ENCODE results near the gene L3MBTL4.

- TF ChIP-seq CTCF (conservative IDR thresholded peaks at IDR 0.05) = no peak
- TF ChIP-seq EZH2 (IDR thresholded peaks at IDR 0.05; ENCODE audit: low read depth) = no peak
These were observed 416.4 kb downstream of the L3MBTL4 start for GRCh38 chr18:5998166-5998881.
